NCI-H510A (cell line): ENCODE results near the gene ABCC1.
"Not testable (repeated sequence)": the region's sequence is repeated elsewhere in the genome, so short reads cannot be mapped to it uniquely, and the experiment has no call there.

Experiments
- DNase-seq: peaks from one replicate; lab custom pipeline; 2025; lab: John Stamatoyannopoulos, UW

The ABCC1 gene

GRCh38 chr16:16161319-16161718 is 211.9 kb downstream of the ABCC1 start:
- DNase-seq: no peak

DNA sequence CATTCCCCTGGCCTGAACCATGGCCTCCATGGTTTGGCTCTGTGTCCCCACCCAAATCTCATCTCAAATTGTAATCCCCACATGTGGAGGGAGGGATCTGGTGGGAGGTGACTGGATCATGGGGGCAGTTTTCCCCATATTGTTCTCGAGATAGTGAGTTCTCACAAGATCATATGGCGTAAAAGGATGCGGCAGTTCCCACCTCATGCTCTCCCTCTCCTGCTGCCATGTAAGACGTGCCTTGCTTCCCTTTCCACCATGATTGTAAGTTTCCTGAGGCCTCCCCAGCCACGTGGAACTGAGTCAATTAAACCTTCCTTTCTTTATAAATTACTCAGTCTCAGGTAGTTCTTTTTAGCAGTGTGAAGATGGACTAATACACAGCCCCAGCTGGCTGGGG is 212.4 kb downstream of the ABCC1 start:
- not testable (repeated sequence) for DNase-seq

DNA sequence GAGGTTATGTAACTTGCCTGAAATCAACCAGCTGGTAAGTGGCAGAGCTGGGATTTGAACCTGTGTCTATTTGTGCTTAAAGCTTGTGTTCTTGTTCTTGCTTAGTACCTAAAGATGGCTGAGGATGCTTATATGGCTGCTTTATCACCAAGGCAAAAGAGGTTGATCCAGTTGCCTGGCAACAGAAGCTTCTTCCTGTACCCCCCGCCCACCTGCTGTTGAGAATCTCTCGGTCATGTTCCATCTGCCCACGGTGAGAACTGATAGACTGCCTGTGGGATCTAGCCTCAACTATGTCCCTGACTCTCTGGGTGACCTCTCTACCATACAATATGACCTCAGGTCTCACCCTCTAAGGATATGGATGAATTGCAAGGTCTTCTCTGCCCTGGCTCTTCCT is 213.2 kb downstream of the ABCC1 start:
- DNase-seq: no peak

DNA sequence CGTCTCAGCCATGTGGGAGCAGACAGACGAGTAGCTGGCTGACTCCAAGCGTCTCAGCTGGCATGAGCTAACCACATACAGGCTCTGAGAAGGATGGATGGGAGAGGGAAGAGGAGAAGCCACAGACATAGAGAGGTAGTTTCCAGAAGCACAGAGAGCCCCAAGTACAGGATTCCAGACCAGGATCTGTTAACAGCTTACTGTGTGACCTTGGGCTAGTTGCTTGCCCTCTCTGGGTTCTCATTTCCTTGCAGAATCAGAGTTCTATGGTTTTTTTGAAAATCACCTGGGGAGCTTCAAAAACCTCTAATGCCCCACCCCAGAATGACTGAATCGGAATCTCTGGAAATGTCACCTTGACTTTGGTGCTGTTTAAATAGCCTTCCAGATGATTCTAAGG is 213.7 kb downstream of the ABCC1 start:
- DNase-seq: no peak

- no peak for DNase-seq
These were observed 214.2 kb downstream of the ABCC1 start for GRCh38 chr16:16163571-16163970.

GRCh38 chr16:16164243-16164642 is 214.8 kb downstream of the ABCC1 start:
- no peak for DNase-seq

GRCh38 chr16:16166085-16166484 is 216.7 kb downstream of the ABCC1 start:
- no peak for DNase-seq

DNA sequence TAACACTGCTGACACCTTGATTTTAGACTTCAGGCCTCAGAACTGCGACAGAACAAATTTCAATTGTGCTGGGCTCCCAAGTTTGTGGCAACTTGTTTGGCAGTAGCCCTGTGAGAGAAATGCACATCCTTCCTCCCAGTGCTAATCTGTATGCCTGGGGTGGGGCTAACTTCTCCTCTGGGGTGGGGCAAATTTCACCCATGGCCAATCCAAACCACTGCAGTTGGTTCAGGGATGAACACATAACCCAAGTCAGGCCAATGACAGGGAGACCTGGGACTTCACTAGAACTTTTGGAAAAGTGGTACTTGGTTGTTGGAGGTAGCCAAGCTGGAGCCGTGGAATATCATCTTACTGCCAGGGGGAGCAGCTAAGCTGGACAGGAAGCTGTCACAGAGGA is 217.5 kb downstream of the ABCC1 start:
- DNase-seq: no peak

DNA sequence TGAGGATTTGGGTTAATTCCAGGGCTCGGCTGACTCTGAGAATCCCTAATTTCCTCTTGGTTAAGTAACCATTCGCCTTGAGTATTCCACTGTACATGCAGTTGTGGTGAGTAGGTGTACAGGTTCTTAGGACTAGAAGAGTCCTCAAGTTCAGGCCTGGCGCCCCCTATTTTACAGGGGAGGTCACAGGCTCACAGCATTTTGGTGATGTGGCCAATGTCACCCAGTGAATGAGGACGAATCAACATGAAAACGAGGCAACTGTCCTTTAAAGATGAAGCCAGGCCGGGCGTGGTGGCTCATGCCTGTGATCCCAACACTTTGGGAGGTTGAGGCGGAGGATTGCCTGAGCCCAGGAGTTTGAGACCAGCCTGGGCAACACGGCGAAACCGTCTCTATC is 218.5 kb downstream of the ABCC1 start:
- DNase-seq: no peak

- DNase-seq: no peak
These were observed 219.0 kb downstream of the ABCC1 start for GRCh38 chr16:16168431-16168830.

DNA sequence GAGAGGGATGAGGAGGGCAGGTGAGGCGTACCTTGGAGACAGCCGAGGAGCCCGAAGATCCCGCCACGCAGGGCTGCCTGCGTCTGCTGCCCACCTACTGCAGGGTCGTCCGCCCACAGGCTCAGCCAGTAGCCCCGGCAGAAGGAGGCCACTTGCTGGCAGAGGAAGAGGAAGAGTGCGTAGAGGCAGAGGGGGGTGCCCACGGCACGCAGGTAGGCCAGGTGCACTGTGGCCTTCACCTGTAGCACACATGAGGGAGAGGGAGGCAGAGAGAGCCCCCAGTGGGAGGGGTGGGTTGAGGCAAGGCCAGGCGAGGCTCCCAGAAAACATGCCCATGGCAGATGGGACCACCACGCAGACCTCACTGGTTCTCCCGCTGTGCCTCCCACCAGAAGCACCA is 220.2 kb downstream of the ABCC1 start:
- DNase-seq: no peak

DNA sequence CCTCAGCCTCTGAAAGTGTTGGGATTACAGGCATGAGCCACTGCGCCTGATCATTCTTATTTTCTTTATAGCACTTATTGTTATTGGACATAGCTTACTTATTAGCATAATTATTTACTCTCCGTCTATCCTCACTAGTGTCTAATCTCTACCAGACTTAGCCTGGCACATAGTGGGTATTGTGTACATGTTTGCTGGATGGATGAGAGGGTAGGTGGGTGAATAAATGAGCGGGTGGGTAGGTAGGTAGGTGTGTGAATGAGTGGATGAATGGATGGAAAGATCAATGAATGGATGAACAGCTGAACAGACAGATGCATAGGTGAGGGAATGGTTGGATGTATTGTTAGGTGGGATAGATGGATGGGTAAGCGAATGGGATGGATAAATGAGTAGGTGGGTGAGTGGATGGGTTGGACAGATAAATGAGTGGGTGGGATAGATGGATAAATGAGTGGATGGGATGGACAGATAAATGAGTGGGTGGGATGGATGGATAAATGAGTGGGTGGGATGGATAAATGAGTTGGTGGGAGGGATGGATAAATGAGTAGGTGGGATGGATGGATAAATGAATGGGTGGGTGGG is 222.0 kb downstream of the ABCC1 start:
- DNase-seq: no peak

GRCh38 chr16:16172991-16173390 is 223.6 kb downstream of the ABCC1 start:
- no peak for DNase-seq

DNA sequence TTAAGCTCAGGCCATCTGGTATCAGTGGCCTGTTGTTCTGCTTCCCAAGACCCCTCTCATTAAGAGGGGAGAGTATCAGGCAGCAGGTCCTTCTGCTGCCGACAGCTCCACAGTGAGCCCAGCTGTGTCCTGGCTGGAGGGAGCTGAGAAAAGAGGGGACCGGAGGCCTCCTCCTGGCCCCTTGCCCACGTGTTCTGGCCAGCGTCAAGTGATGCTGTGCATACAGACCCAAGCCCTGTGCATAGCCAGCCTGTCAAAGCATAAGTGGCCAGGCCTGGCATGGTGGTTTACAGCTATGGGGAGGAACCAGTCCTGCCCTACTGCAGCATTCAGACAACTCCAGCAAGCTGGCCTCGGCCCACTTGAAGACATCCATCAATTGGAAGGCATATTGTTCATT is 225.9 kb downstream of the ABCC1 start:
- no peak for DNase-seq

GRCh38 chr16:16176328-16176727 is 226.9 kb downstream of the ABCC1 start:
- DNase-seq: no peak

GRCh38 chr16:16178455-16179162 is 229.2 kb downstream of the ABCC1 start:
- DNase-seq: no peak

DNA sequence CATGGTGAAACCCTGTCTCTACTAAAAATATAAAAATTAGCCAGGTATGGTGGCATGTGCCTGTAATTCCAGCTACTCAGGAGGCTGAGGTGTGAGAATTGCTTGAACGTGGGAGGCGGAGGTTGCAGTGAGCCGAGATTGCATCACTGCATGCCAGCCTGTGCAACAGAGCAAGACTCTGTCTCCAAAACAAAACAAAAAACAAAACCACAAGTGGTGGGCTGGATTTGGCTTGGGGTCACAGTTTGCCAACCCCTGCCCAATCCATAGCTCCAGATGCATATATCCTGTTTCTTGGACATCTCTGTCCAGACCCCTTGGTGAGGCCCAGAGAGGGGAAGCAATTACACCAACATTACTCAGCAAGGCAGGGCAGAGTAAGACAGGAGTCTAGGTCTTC is 232.3 kb downstream of the ABCC1 start:
- DNase-seq: not testable (repeated sequence)

DNA sequence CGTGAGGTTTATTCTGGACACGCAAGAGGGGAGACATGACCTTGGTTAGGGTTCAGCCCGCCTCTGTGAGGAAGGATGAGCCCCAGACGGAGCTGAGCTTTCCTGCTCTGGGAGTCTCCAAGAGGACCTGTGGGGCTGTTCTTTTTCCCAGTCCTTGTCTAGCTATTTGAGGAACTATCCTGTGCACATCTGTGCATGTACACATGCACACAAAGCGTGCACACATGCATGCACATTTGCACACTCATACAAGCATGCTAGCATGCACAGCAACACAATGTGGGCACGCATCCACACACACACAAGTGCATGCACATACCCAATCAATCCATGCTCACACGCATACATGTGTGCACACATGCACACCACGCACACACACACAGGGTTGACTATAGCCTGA is 233.5 kb downstream of the ABCC1 start:
- no peak for DNase-seq

- no peak for DNase-seq
These were observed 234.1 kb downstream of the ABCC1 start for GRCh38 chr16:16183562-16183961.

- DNase-seq: no peak
These were observed 235.2 kb downstream of the ABCC1 start for GRCh38 chr16:16184594-16184993.

DNA sequence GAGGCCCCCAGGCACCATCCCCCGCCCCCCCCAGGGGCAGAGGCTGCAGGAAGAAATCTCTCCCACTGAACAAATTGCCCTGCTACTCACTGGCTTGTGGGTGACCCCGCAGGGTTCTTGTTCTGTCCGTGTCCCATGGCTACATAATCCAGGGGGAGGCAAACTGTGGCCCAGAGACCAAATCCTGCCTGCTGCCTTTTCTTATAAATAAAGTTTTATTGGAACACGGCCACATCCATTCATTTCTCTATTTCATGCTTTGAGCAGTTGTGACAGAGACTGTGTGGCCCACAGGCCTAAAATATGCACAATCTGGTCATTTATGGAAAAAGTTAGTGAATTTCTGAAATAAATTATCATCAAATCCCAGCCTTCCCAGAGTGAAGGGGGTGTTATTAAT is 235.7 kb downstream of the ABCC1 start:
- no peak for DNase-seq

DNA sequence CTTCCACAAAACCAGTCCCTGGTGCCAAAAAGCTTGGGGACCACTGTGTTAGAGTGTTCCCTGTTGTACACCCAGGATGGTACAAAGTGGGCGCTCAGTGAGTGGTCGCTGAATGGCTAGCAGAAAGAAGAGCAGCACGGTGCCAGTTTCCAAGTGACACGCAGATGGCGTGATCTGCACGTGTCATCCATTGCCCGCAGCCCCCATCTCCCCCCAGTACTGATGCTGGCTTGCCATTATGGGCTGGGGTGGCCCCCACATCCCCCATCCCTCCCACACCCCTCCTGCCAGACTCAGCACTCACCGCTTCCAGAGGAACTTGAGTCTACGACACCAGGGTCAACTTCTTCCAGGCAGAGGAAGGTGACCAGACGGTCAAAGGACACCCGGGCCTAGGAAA is 237.4 kb downstream of the ABCC1 start:
- no peak for DNase-seq

DNA sequence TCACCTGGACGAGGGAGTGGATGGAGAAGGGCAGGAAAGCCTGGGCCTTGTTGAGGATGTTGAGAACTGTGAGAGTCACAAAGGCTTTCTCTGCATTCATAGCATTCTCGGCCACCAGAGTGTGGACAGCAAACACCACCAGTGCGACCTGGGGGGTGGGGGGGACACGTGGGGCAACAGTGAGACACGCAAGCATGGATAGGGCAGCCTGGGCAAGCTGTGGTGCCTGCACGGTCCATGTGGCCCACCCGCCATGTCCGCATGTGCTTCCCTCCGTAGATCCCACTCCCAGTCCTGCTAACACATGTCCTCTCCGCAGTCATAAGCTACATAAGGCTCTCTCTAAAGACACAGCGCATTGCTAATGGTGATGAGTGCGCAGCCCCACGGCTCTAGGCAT is 239.4 kb downstream of the ABCC1 start:
- no peak for DNase-seq

GRCh38 chr16:16189842-16190241 is 240.4 kb downstream of the ABCC1 start:
- no peak for DNase-seq
